Neural cell (in vitro differentiated cells): ENCODE results near the gene TOMM22. TPM values are rescaled to one million over a fixed set of nuclear protein-coding genes. Genes with fewer than 3 reads are reported as not detected.

Source experiments
- H2AFZ ChIP-seq: fragments of 200-600, 300-800 bp; sonication (generic), shearing (Covaris generic); 2 replicates; pipeline ENCODE4 v1.6.0; 2014; ENCODE audit warnings: low read depth, mild to moderate bottlenecking, antibody characterized with exemption, low read length, moderate library complexity
- H3F3A ChIP-seq: fragments of 200-600 bp; shearing (Covaris generic); 2 replicates; pipeline ENCODE4 v1.6.1; 2016; ENCODE audit warnings: mild to moderate bottlenecking, moderate library complexity, mixed read lengths, antibody characterized with exemption, low read length; ENCODE audit not compliant: insufficient read depth, poor library complexity, severe bottlenecking
- H3K27ac ChIP-seq: fragments of 200-600, 300-800 bp; sonication (generic), shearing (Covaris generic); 2 replicates; pipeline ENCODE4 v1.5.1; 2014; ENCODE audit warnings: mild to moderate bottlenecking, low read length, moderate library complexity
- H3K27me3 ChIP-seq: fragments of 300-800, 200-600 bp; sonication (generic), shearing (Covaris generic); 2 replicates; pipeline ENCODE4 v1.6.0; 2014; ENCODE audit warnings: mild to moderate bottlenecking, low read depth, low read length, moderate library complexity; ENCODE audit not compliant: insufficient read depth
- H3K36me3 ChIP-seq: fragments of 300-800, 200-600 bp; sonication (generic), shearing (Covaris generic); 2 replicates; pipeline ENCODE4 v1.5.1; 2014; ENCODE audit warnings: mild to moderate bottlenecking, antibody characterized with exemption, low read length, moderate library complexity; ENCODE audit not compliant: insufficient read depth
- H3K4me2 ChIP-seq: fragments of 300-800, 200-600 bp; sonication (generic), shearing (Covaris generic); 2 replicates; pipeline ENCODE4 v1.6.0; 2014; ENCODE audit warnings: mild to moderate bottlenecking, low read length
- H3K4me3 ChIP-seq: fragments of 300-800, 200-600 bp; sonication (generic), shearing (Covaris generic); 2 replicates; pipeline ENCODE4 v1.5.1; 2014; ENCODE audit warnings: mild to moderate bottlenecking, low read length, moderate library complexity
- H3K79me2 ChIP-seq: fragments of 200-600 bp; shearing (Covaris generic); replicated peaks from 2 replicates; pipeline ENCODE4 v1.6.0; 2014; ENCODE audit warnings: mild to moderate bottlenecking, low read length, moderate library complexity; ENCODE audit not compliant: insufficient read depth
- H3K9ac ChIP-seq: fragments of 300-800, 200-600 bp; sonication (generic), shearing (Covaris generic); 2 replicates; pipeline ENCODE4 v1.6.1; 2016; ENCODE audit warnings: mild to moderate bottlenecking, low read length, mixed read lengths
- H3K9me2 ChIP-seq: fragments of 200-600 bp; shearing (Covaris generic); 2 replicates; pipeline ENCODE4 v1.6.1; 2016; ENCODE audit warnings: mild to moderate bottlenecking, low read length, mixed read lengths; ENCODE audit not compliant: insufficient read depth
- H3K9me3 ChIP-seq: fragments of 200-600, 300-800 bp; sonication (generic), shearing (Covaris generic); 2 replicates; pipeline ENCODE4 v1.6.1; 2016; ENCODE audit warnings: mild to moderate bottlenecking, mixed run types, low read length, moderate library complexity, mixed read lengths
- H4K20me1 ChIP-seq: fragments of 200-600 bp; shearing (Covaris generic); 2 replicates; pipeline ENCODE4 v1.6.1; 2016; ENCODE audit warnings: mild to moderate bottlenecking, mixed run types; ENCODE audit not compliant: insufficient read depth
- SMC3 ChIP-seq: fragments of 450-650 bp; conservative IDR thresholded peaks from 2 replicates; pipeline ENCODE4 v1.6.1; 2014; ENCODE audit warnings: antibody characterized with exemption, mild to moderate bottlenecking, moderate library complexity; ENCODE audit not compliant: poor library complexity
- polyA plus RNA-seq: library from polyadenylated mRNA; depleted of rRNA; stranded (reverse); fragments of >200 nt; gene quantifications from 2 replicates; pipeline ENCODE4 v1.2.3, GENCODE V29; 2014

Gene TOMM22
- polyA plus RNA-seq, 1 donor from 2014 or later, result 112 TPM

DNA sequence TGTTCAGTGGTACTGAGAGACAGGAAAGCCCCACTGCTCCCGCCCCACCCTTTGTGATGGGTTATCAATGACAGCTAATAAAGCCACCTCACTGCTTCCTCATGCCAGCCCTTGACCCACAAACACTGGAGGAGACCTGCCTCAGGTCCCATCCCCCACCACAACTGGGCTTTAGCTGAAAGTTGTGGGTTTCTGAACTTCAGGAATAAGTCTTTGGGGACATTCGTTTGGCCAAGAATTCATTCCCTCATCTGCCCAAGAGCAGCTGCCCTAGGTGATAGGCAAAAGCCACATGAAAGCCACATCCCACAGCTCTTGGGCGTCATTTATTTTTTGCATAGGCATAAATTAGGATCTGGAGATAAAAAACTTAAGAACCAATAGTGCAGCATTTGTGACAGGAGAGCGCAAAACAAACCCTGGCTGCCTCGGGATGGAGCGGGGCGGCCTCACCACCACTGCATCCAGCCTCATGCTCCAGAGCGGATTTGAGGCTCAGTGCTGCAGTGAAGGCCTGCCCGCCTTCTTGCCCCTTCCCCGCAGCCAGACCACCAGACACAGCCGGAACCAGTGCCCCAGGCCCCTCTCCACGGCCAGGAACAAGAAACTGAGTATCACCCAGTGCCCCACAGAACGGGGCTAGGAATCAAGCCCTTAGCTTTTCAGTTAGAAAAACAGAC, 52.8 kb downstream of the TOMM22 start:
- Histone ChIP-seq H3K27ac (no peak overlapping the region), H3K4me2 (no peak overlapping the region), H4K20me1 (no peaks in the 10 kb centered on the region), H3K9me2 (no peaks in the 10 kb centered on the region), H3F3A (no peaks in the 10 kb centered on the region), H3K9ac (no peak overlapping the region), H2AFZ (no peak overlapping the region), H3K4me3 (no peak overlapping the region), H3K9me3 (no peaks in the 10 kb centered on the region), H3K36me3 (peaks cover 4% of the 10 kb centered on the region), H3K27me3 (no peaks in the 10 kb centered on the region), H3K79me2 (no peaks in the 10 kb centered on the region)
- TF ChIP-seq SMC3, result no peak

Other genes with a start within 250 kb of the TOMM22 start
- gene KCNJ4, start 226.8 kb upstream of the TOMM22 start, polyA plus RNA-seq, result 1.4 and 1.7 TPM in 2 replicates
- gene KDELR3, start 213.9 kb upstream of the TOMM22 start, polyA plus RNA-seq, result not detected in 2 replicates
- gene DDX17, start 175.6 kb upstream of the TOMM22 start, polyA plus RNA-seq, result 996 and 1,226 TPM in 2 replicates
- 0.14 TPM in 1 of 2 replicates, not detected in the other for gene DMC1, start 111.8 kb upstream of the TOMM22 start, polyA plus RNA-seq
- 14.0 and 16.9 TPM in 2 replicates for gene FAM227A, start 25.6 kb upstream of the TOMM22 start, polyA plus RNA-seq
- 38.3 and 51.4 TPM in 2 replicates for gene CBY1, start 25.3 kb upstream of the TOMM22 start, polyA plus RNA-seq
- 63.5 and 71.3 TPM in 2 replicates for gene JOSD1, start 19.0 kb downstream of the TOMM22 start, polyA plus RNA-seq
- 31.9 TPM in 2 replicates for gene GTPBP1, start 24.0 kb downstream of the TOMM22 start, polyA plus RNA-seq
- gene SUN2, start 74.0 kb downstream of the TOMM22 start, polyA plus RNA-seq, result 156 and 172 TPM in 2 replicates
- gene DNAL4, start 112.2 kb downstream of the TOMM22 start, polyA plus RNA-seq, result 94.4 and 95.0 TPM in 2 replicates
- gene NPTXR, start 162.1 kb downstream of the TOMM22 start, polyA plus RNA-seq, result 17.0 and 19.3 TPM in 2 replicates
- gene CBX6, start 190.3 kb downstream of the TOMM22 start, polyA plus RNA-seq, result 13.0 and 16.3 TPM in 2 replicates